ENCODE measurements around the gene TNNT2. TPM values are rescaled to one million over a fixed set of nuclear protein-coding genes. Genes with fewer than 3 reads are reported as not detected.

Gene TNNT2
- total RNA-seq, 1 donor from 2014 or later, result 6.1 TPM

DNA sequence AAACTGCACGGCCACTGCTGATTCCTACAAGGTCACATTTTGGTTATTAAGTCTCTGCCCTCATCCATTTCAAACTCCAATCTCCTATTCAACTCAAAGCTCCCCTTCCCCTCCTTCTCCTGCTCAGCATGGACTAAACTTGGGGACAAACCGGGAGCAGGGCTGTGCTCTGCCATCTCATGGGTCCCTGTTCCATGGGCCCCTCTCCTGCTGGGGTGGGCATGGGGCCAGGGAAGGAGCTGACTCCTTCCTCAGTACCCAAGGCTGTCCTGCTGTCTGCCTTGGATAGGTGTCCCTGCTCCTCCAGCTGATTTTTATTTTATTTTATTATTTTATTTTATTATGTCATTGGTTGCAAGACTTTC lies 27.1 kb downstream of the TNNT2 start:
- Histone ChIP-seq H3K79me2 (ENCODE audit: insufficient read depth, low read length) (no peaks in the 10 kb centered on the region), H3K36me3 (ENCODE audit: insufficient read depth, low read length) (no peaks in the 10 kb centered on the region), H2AFZ (ENCODE audit: low read depth, low read length) (no peak overlapping the region), H3K27me3 (ENCODE audit: insufficient read depth, low read length) (peaks cover 21% of the 10 kb centered on the region), H3K4me1 (ENCODE audit: insufficient read depth, low read length) (no peaks in the 10 kb centered on the region), H3K4me2 (ENCODE audit: low read length) (no peak overlapping the region), H3K27ac (ENCODE audit: low read depth, low read length) (no peak overlapping the region), H3K4me3 (ENCODE audit: insufficient read depth, low read depth, low read length) (no peak overlapping the region), H3K9me3 (ENCODE audit: insufficient read depth, low read depth, low read length) (no peaks in the 10 kb centered on the region), H4K20me1 (ENCODE audit: insufficient read depth, low read length) (no peaks in the 10 kb centered on the region), H3K9ac (ENCODE audit: low read length) (no peak overlapping the region)
- Mint-ChIP-seq H3K9me3 (ENCODE audit: unreplicated experiment) (no peaks in the 10 kb centered on the region), H3K27ac (ENCODE audit: unreplicated experiment) (no peak overlapping the region), H3K27me3 (ENCODE audit: low read depth, unreplicated experiment) (peaks cover 46% of the 10 kb centered on the region), H3K4me1 (ENCODE audit: low read depth, unreplicated experiment) (peaks cover 3% of the 10 kb centered on the region), H3K36me3 (ENCODE audit: low read depth, unreplicated experiment) (peaks cover 1% of the 10 kb centered on the region), H3K4me3 (ENCODE audit: unreplicated experiment) (no peak overlapping the region)
- DNase-seq (ENCODE audit: low read depth), result no peak
- no peak for FAIRE-seq
- TF ChIP-seq EZH2 (IDR thresholded peaks at IDR 0.05; ENCODE audit: insufficient read depth, low read length), result no peak
- TF ChIP-seq, protein P1, sequence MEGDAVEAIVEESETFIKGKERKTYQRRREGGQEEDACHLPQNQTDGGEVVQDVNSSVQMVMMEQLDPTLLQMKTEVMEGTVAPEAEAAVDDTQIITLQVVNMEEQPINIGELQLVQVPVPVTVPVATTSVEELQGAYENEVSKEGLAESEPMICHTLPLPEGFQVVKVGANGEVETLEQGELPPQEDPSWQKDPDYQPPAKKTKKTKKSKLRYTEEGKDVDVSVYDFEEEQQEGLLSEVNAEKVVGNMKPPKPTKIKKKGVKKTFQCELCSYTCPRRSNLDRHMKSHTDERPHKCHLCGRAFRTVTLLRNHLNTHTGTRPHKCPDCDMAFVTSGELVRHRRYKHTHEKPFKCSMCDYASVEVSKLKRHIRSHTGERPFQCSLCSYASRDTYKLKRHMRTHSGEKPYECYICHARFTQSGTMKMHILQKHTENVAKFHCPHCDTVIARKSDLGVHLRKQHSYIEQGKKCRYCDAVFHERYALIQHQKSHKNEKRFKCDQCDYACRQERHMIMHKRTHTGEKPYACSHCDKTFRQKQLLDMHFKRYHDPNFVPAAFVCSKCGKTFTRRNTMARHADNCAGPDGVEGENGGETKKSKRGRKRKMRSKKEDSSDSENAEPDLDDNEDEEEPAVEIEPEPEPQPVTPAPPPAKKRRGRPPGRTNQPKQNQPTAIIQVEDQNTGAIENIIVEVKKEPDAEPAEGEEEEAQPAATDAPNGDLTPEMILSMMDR (IDR thresholded peaks at IDR 0.05; ENCODE audit: insufficient read depth, low read depth, low read length), result no peak

DNA sequence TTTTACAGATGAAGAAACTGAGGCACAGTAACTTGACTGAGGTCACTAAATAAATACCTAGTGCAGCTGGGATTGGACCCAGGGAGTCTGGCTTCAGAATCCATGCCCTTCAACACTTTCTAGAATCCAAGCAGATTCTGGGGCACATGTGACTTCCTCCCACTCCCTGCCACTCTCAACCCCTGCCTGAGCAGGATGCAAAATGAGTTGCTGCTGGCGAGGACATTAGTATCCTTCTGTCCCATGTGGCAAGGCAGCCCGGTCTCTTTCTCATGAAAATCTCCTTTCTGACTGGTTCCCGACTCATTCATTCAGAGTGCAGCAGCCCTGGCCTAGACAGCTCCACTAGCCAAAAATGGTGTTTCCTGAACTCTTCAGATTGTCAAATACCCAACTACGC lies 28.4 kb downstream of the TNNT2 start:
- H3K27me3 Mint-ChIP-seq (ENCODE audit: low read depth, unreplicated experiment), result peaks cover 43% of the 10 kb centered on the region
- H3K4me2 ChIP-seq (ENCODE audit: low read length), result no peak overlapping the region
- peaks cover 3% of the 10 kb centered on the region for H3K4me1 Mint-ChIP-seq (ENCODE audit: low read depth, unreplicated experiment)
- peaks cover 1% of the 10 kb centered on the region for H3K36me3 Mint-ChIP-seq (ENCODE audit: low read depth, unreplicated experiment)
- H3K27ac Mint-ChIP-seq (ENCODE audit: unreplicated experiment), result no peak overlapping the region
- no peaks in the 10 kb centered on the region for H4K20me1 ChIP-seq (ENCODE audit: insufficient read depth, low read length)
- H3K4me3 Mint-ChIP-seq (ENCODE audit: unreplicated experiment), result no peak overlapping the region
- peaks cover 21% of the 10 kb centered on the region for H3K27me3 ChIP-seq (ENCODE audit: insufficient read depth, low read length)
- no peak overlapping the region for H3K4me3 ChIP-seq (ENCODE audit: insufficient read depth, low read depth, low read length)
- DNase-seq (ENCODE audit: low read depth) (no peak), FAIRE-seq (no peak)
- no peak overlapping the region for H2AFZ ChIP-seq (ENCODE audit: low read depth, low read length)
- peaks cover 4% of the 10 kb centered on the region for H3K9me3 Mint-ChIP-seq (ENCODE audit: unreplicated experiment)
- no peaks in the 10 kb centered on the region for H3K9me3 ChIP-seq (ENCODE audit: insufficient read depth, low read depth, low read length)
- H3K79me2 ChIP-seq (ENCODE audit: insufficient read depth, low read length), result no peaks in the 10 kb centered on the region
- no peaks in the 10 kb centered on the region for H3K4me1 ChIP-seq (ENCODE audit: insufficient read depth, low read length)
- H3K9ac ChIP-seq (ENCODE audit: low read length), result no peak overlapping the region
- H3K27ac ChIP-seq (ENCODE audit: low read depth, low read length), result no peak overlapping the region
- TF ChIP-seq EZH2 (IDR thresholded peaks at IDR 0.05; ENCODE audit: insufficient read depth, low read length), result no peak
- TF ChIP-seq, protein P1 (IDR thresholded peaks at IDR 0.05; ENCODE audit: insufficient read depth, low read depth, low read length), result no peak
- no peaks in the 10 kb centered on the region for H3K36me3 ChIP-seq (ENCODE audit: insufficient read depth, low read length)

DNA sequence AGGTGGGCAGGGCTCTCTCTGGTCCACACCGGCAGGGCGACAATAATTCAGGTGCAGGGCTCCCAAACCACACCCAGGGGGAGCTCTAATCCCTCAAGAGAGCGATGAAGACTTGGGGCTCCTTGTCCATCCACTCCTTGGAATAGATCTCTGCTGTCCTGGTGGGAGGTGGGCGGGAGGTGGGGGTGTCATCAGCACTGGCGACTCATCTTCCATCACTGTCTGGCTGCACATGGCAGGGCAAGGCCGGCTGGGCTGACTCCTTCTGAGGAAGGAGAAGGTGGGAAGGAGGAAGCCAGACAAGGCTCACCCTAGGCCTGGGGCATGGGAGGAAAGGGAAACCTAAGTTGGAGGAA lies 29.3 kb downstream of the TNNT2 start:
- Histone ChIP-seq H3K4me1 (ENCODE audit: insufficient read depth, low read length) (no peaks in the 10 kb centered on the region), H3K27ac (ENCODE audit: low read depth, low read length) (no peak overlapping the region), H3K4me3 (ENCODE audit: insufficient read depth, low read depth, low read length) (no peak overlapping the region), H3K36me3 (ENCODE audit: insufficient read depth, low read length) (no peaks in the 10 kb centered on the region), H3K9me3 (ENCODE audit: insufficient read depth, low read depth, low read length) (no peaks in the 10 kb centered on the region), H4K20me1 (ENCODE audit: insufficient read depth, low read length) (no peaks in the 10 kb centered on the region), H3K4me2 (ENCODE audit: low read length) (no peak overlapping the region), H3K9ac (ENCODE audit: low read length) (no peak overlapping the region), H2AFZ (ENCODE audit: low read depth, low read length) (no peak overlapping the region), H3K79me2 (ENCODE audit: insufficient read depth, low read length) (no peaks in the 10 kb centered on the region), H3K27me3 (ENCODE audit: insufficient read depth, low read length) (peaks cover 22% of the 10 kb centered on the region)
- Mint-ChIP-seq H3K27ac (ENCODE audit: unreplicated experiment) (peak overlapping the region; percentile 24), H3K27me3 (ENCODE audit: low read depth, unreplicated experiment) (peaks cover 36% of the 10 kb centered on the region), H3K4me1 (ENCODE audit: low read depth, unreplicated experiment) (peaks cover 3% of the 10 kb centered on the region), H3K9me3 (ENCODE audit: unreplicated experiment) (peaks cover 4% of the 10 kb centered on the region), H3K36me3 (ENCODE audit: low read depth, unreplicated experiment) (no peaks in the 10 kb centered on the region), H3K4me3 (ENCODE audit: unreplicated experiment) (no peak overlapping the region)
- DNase-seq (ENCODE audit: low read depth), result peak; percentile 16
- TF ChIP-seq, protein P1 (IDR thresholded peaks at IDR 0.05; ENCODE audit: insufficient read depth, low read depth, low read length), result peak; percentile 63
- no peak for TF ChIP-seq EZH2 (IDR thresholded peaks at IDR 0.05; ENCODE audit: insufficient read depth, low read length)
- FAIRE-seq, result no peak
